IMR-90 (cell line): Measurements from ENCODE around the gene ANKRD30A. TPM values are rescaled to one million over a fixed set of nuclear protein-coding genes. Genes with fewer than 3 reads are reported as not detected.

Source experiments
- ATAC-seq: fragments of 200-7000 bp; cut with Tn5 transposase; 2 replicates; pipeline ENCODE4 v1.9.1; 2020; ENCODE audit warnings: low read depth, mild to moderate bottlenecking, moderate library complexity
- BruUV-seq: library from RNA; stranded (reverse); fragments of 400-500 nt; replicated peaks from 2 replicates; lab custom pipeline; 2021; lab: Mats Ljungman, UMichigan
- CTCF ChIA-PET: fragments of 300-600 bp; formaldehyde crosslinking; extraction: SDS; loops from one replicate; lab custom pipeline; 2021; ENCODE audit warnings: antibody characterized with exemption; lab: Yijun Ruan, JAX
- POLR2A ChIA-PET: fragments of 300-600 bp; sonication (Branson Sonifier 250); formaldehyde crosslinking; loops from one replicate; lab custom pipeline; 2022; ENCODE audit warnings: antibody characterized with exemption; ENCODE audit not compliant: unreplicated experiment; lab: Charles Lee
- DNase-seq: peaks from one replicate; pipeline ENCODE4 v3.0.0; 2013
- H2AFZ ChIP-seq: replicated peaks from 2 replicates; pipeline ENCODE3; 2013; ENCODE audit warnings: low read length, mild to moderate bottlenecking; ENCODE audit not compliant: poor library complexity
- H2AK5ac ChIP-seq: 2 replicates; pipeline ENCODE4 v1.6.1; 2013; ENCODE audit warnings: low read depth, low read length, inconsistent platforms
- H2AK9ac ChIP-seq: replicated peaks from 2 replicates; pipeline ENCODE3; 2013; ENCODE audit warnings: mild to moderate bottlenecking, low read depth, low read length, moderate library complexity; ENCODE audit not compliant: poor library complexity
- H2BK120ac ChIP-seq: 2 replicates; pipeline ENCODE4 v1.6.1; 2013; ENCODE audit warnings: low read depth, low read length, inconsistent platforms
- H2BK15ac ChIP-seq: 3 replicates; pipeline ENCODE4 v1.6.1; 2013; ENCODE audit warnings: low read depth, low read length, inconsistent platforms
- H2BK20ac ChIP-seq: 2 replicates; pipeline ENCODE4 v1.6.1; 2013; ENCODE audit warnings: low read depth, mild to moderate bottlenecking, inconsistent platforms, low read length, moderate library complexity
- H2BK5ac ChIP-seq: 2 replicates; pipeline ENCODE4 v1.6.1; 2013; ENCODE audit warnings: mild to moderate bottlenecking, low read depth, low read length, inconsistent platforms; ENCODE audit not compliant: poor library complexity, severe bottlenecking
- H3K14ac ChIP-seq: replicated peaks from 2 replicates; pipeline ENCODE4 v1.6.1; 2013; ENCODE audit warnings: low read depth, low read length, inconsistent platforms
- H3K18ac ChIP-seq: 2 replicates; pipeline ENCODE4 v1.6.1; 2013; ENCODE audit warnings: low read depth, low read length, control low read depth
- H3K23ac ChIP-seq: 2 replicates; pipeline ENCODE4 v1.6.1; 2013; ENCODE audit warnings: low read depth, low read length, inconsistent platforms
- H3K27ac ChIP-seq: 2 replicates; pipeline ENCODE4 v1.5.1; 2013; ENCODE audit warnings: mild to moderate bottlenecking, control low read depth, low read length; ENCODE audit not compliant: insufficient read depth
- H3K27me3 ChIP-seq: 2 replicates; pipeline ENCODE4 v1.6.1; 2013; ENCODE audit warnings: low read length; ENCODE audit not compliant: control insufficient read depth, insufficient read depth
- H3K36me3 ChIP-seq: 2 replicates; pipeline ENCODE4 v1.6.1; 2013; ENCODE audit warnings: low read length, mixed read lengths; ENCODE audit not compliant: control insufficient read depth, insufficient read depth
- H3K4ac ChIP-seq: 2 replicates; pipeline ENCODE4 v1.6.1; 2013; ENCODE audit warnings: low read depth, low read length, inconsistent platforms
- H3K4me1 ChIP-seq: 2 replicates; pipeline ENCODE4 v1.6.1; 2013; ENCODE audit warnings: low read length, mixed read lengths; ENCODE audit not compliant: control insufficient read depth, insufficient read depth
- H3K4me2 ChIP-seq: 2 replicates; pipeline ENCODE4 v1.6.1; 2013; ENCODE audit warnings: low read depth, mild to moderate bottlenecking, control low read depth, low read length, moderate library complexity
- H3K4me3 ChIP-seq: 2 replicates; pipeline ENCODE4 v1.5.1; 2013; ENCODE audit warnings: low read depth, mild to moderate bottlenecking, control low read depth, low read length, moderate library complexity; ENCODE audit not compliant: insufficient read depth
- H3K56ac ChIP-seq: 2 replicates; pipeline ENCODE4 v1.6.1; 2013; ENCODE audit warnings: low read length, inconsistent platforms; ENCODE audit not compliant: insufficient read depth; ENCODE audit errors: extremely low read depth
- H3K79me1 ChIP-seq, 2 experiments: 2 replicates each; pipeline ENCODE4 v1.6.1; 2013; ENCODE audit warnings: low read length in 2 of 2, inconsistent platforms in 1 of 2, low read depth in 1 of 2
- H3K9ac ChIP-seq: 2 replicates; pipeline ENCODE4 v1.6.1; 2013; ENCODE audit warnings: low read depth, low read length, control low read depth
- H3K9me1 ChIP-seq: 2 replicates; pipeline ENCODE4 v1.6.1; 2013; ENCODE audit warnings: low read length, inconsistent platforms; ENCODE audit not compliant: insufficient read depth
- H3K9me3 ChIP-seq: 2 replicates; pipeline ENCODE4 v1.6.1; 2013; ENCODE audit warnings: low read length; ENCODE audit not compliant: control insufficient read depth, insufficient read depth
- H4K20me1 ChIP-seq: 2 replicates; pipeline ENCODE4 v1.6.1; 2013; ENCODE audit warnings: low read length, inconsistent platforms; ENCODE audit not compliant: insufficient read depth
- H4K5ac ChIP-seq: 2 replicates; pipeline ENCODE4 v1.6.1; 2013; ENCODE audit warnings: mild to moderate bottlenecking, low read depth, low read length, control low read depth
- H4K8ac ChIP-seq, 2 experiments: 2 replicates each; pipeline ENCODE4 v1.6.1; 2013; ENCODE audit warnings: low read depth in 2 of 2, low read length in 2 of 2, control low read depth in 1 of 2, inconsistent platforms in 1 of 2
- H4K91ac ChIP-seq: 2 replicates; pipeline ENCODE4 v1.6.1; 2013; ENCODE audit warnings: low read depth, low read length, inconsistent platforms; ENCODE audit not compliant: insufficient read depth
- BHLHE40 ChIP-seq: fragments of 150-350 bp; IDR thresholded peaks from 2 replicates; pipeline ENCODE4 v1.6.1; 2016; ENCODE audit warnings: mild to moderate bottlenecking, low read depth, low read length
- CEBPB ChIP-seq: IDR thresholded peaks from 2 replicates; pipeline ENCODE4 v1.6.1; 2012; ENCODE audit warnings: low read depth, low read length, improper control_type of control experiment
- CTCF ChIP-seq: conservative IDR thresholded peaks from 2 replicates; pipeline ENCODE4 v1.5.1; 2012; ENCODE audit warnings: mild to moderate bottlenecking, low read depth, low read length, improper control_type of control experiment
- ELK1 ChIP-seq: fragments of 150-350 bp; IDR thresholded peaks from 2 replicates; pipeline ENCODE4 v1.6.1; 2016; ENCODE audit warnings: low read depth, mild to moderate bottlenecking, low read length, moderate library complexity, borderline replicate concordance
- FOS ChIP-seq: fragments of 150-350 bp; IDR thresholded peaks from 2 replicates; pipeline ENCODE4 v1.6.1; 2016; ENCODE audit warnings: low read depth, low read length
- MXI1 ChIP-seq: IDR thresholded peaks from 2 replicates; pipeline ENCODE4 v1.6.1; 2012; ENCODE audit warnings: low read depth, mild to moderate bottlenecking, low read length, moderate library complexity, borderline replicate concordance
- NFE2L2 ChIP-seq: fragments of 150-350 bp; IDR thresholded peaks from 2 replicates; pipeline ENCODE4 v1.6.1; 2016; ENCODE audit warnings: low read depth, mild to moderate bottlenecking, low read length
- POLR2A ChIP-seq: IDR thresholded peaks from 2 replicates; pipeline ENCODE4 v1.6.1; 2012; ENCODE audit warnings: mild to moderate bottlenecking, low read depth, low read length
- RAD21 ChIP-seq: IDR thresholded peaks from 2 replicates; pipeline ENCODE4 v1.6.1; 2012; ENCODE audit warnings: low read length, improper control_type of control experiment
- RFX5 ChIP-seq: IDR thresholded peaks from 2 replicates; pipeline ENCODE4 v1.8.0; 2012; ENCODE audit warnings: low read depth, mild to moderate bottlenecking, low read length, moderate library complexity
- SMC3 ChIP-seq: fragments of 150-350 bp; IDR thresholded peaks from 2 replicates; pipeline ENCODE4 v1.6.1; 2016; ENCODE audit warnings: low read depth, mild to moderate bottlenecking, antibody characterized with exemption, low read length, moderate library complexity
- USF2 ChIP-seq: fragments of 150-350 bp; IDR thresholded peaks from 2 replicates; pipeline ENCODE4 v1.6.1; 2017; ENCODE audit warnings: mild to moderate bottlenecking, antibody characterized with exemption, low read length, low read depth
- WGBS, 2 experiments: methylation state at CpG; one replicate each; pipeline versions ENCODE4 v1.1.5 to v1.1.7; 2013; ENCODE audit warnings: missing lambda C conversion rate in 2 of 2; ENCODE audit not compliant: insufficient read length in 1 of 2; ENCODE audit errors: extremely low coverage in 2 of 2; 5-methylcytosine and 5-hydroxymethylcytosine counted together
- dilution Hi-C: fragments of 300-500 bp; cut with HindIII; formaldehyde crosslinking; loops from one replicate; pipeline ENCODE4 v1.14.3; 2018; ENCODE audit warnings: low sequenced_read_pairs; ENCODE audit not compliant: unreplicated experiment
- in situ Hi-C: fragments of 300-500 bp; cut with MboI; formaldehyde crosslinking; loops from 3 replicates; pipeline ENCODE4 v1.14.3; 2019; ENCODE audit warnings: low sequenced_read_pairs, inconsistent platforms, mixed read lengths
- intact Hi-C: fragments of 100-400 bp; cut with micrococcal nuclease; formaldehyde crosslinking; loops from 2 replicates; pipeline ENCODE4 v1.10.0; 2022
- polyA plus RNA-seq, 3 experiments: library from polyadenylated mRNA; depleted of rRNA; stranded (reverse); fragments of >200 nt; gene quantifications; 2 replicates each; pipeline ENCODE4 v1.2.3, GENCODE V29; 2012; ENCODE audit warnings: low replicate concordance in 1 of 3
- total RNA-seq: library from RNA; depleted of rRNA; stranded (reverse); fragments of >200 nt; gene quantifications from 2 replicates; pipeline ENCODE4 v1.2.3, GENCODE V29; 2012

The ANKRD30A gene
- total and polyA plus RNA-seq, 2 of the 4 experiments (the other 2 are of a cell fraction), result not detected

- WGBS, 2 experiments, result no CpG with 5 or more reads among the region's 3 CpGs
- ATAC-seq, result no peak
- no peak overlapping the region for H3K23ac ChIP-seq
- ChIA-PET CTCF (no interaction called here), POLR2A (no interaction called here)
- no peak overlapping the region for H3K4me3 ChIP-seq
- no peaks in the 10 kb centered on the region for H3K4me1 ChIP-seq
- H3K56ac ChIP-seq, result no peak overlapping the region
- no peaks in the 10 kb centered on the region for H4K20me1 ChIP-seq
- DNase-seq, result no peak
- no peak overlapping the region for H4K91ac ChIP-seq
- H3K18ac ChIP-seq, result no peak overlapping the region
- no peak overlapping the region for H2AK5ac ChIP-seq
- H3K4ac ChIP-seq, result no peak overlapping the region
- no peak overlapping the region for H2AFZ ChIP-seq
- dilution Hi-C loops, result no loop called here
- BruUV-seq, result no TSS peak
- no peak overlapping the region for H4K8ac ChIP-seq
- no peak overlapping the region for H3K4me2 ChIP-seq
- peaks cover 3% of the 10 kb centered on the region for H3K9me3 ChIP-seq
- no peak overlapping the region for H3K14ac ChIP-seq
- H4K5ac ChIP-seq, result no peak overlapping the region
- H3K27ac ChIP-seq, result no peak overlapping the region
- H3K9me1 ChIP-seq, result no peaks in the 10 kb centered on the region
- no peak overlapping the region for H2BK5ac ChIP-seq
- H2AK9ac ChIP-seq, result no peak overlapping the region
- no peak for TF ChIP-seq RAD21
- no peak for TF ChIP-seq USF2
- TF ChIP-seq NFE2L2, result no peak
- no peak for TF ChIP-seq CEBPB
- no peak for TF ChIP-seq SMC3
- TF ChIP-seq POLR2A, result no peak
- no peak for TF ChIP-seq ELK1
- TF ChIP-seq RFX5, result no peak
- no peak for TF ChIP-seq BHLHE40
- no peak for TF ChIP-seq CTCF
- no peak for TF ChIP-seq FOS
- TF ChIP-seq MXI1, result no peak
- H2BK15ac ChIP-seq, result no peak overlapping the region
- H3K36me3 ChIP-seq, result no peaks in the 10 kb centered on the region
- no peaks in the 10 kb centered on the region for H3K27me3 ChIP-seq
- H3K9ac ChIP-seq, result no peak overlapping the region
- in situ Hi-C loops, result no loop called here
- intact Hi-C loops, result no loop called here
- H2BK120ac ChIP-seq, result no peak overlapping the region
- H2BK20ac ChIP-seq, result no peak overlapping the region
- H3K79me1 ChIP-seq, result no peaks in the 10 kb centered on the region
Observed at GRCh38 chr10:37234692-37235091, 109.3 kb downstream of the ANKRD30A start.
